CD4-positive, alpha-beta T cell (primary cell): ENCODE data around the gene HDAC7. TPM values are rescaled to one million over a fixed set of nuclear protein-coding genes. Genes with fewer than 3 reads are reported as not detected.
"Not testable (repeated sequence)": the region's sequence is repeated elsewhere in the genome, so short reads cannot be mapped to it uniquely, and the experiment has no call there.

ENCODE experiments used
- ATAC-seq: fragments of 200-7000 bp; cut with Tn5 transposase; one replicate; pipeline ENCODE4 v1.10.0; 2022; ENCODE audit warnings: mild to moderate bottlenecking; ENCODE audit not compliant: poor library complexity
- CTCF ChIA-PET: fragments of 350-600 bp; sonication (Branson Sonifier 250); formaldehyde crosslinking; loops from one replicate; lab custom pipeline; 2021; ENCODE audit warnings: antibody characterized with exemption, inconsistent platforms; lab: Charles Lee
- POLR2A ChIA-PET: fragments of 350-600 bp; sonication (Branson Sonifier 250); formaldehyde crosslinking; loops from one replicate; lab custom pipeline; 2021; ENCODE audit warnings: antibody characterized with exemption, inconsistent platforms; lab: Charles Lee
- DNase-seq, 14 experiments: peaks; one replicate each; pipeline ENCODE4 v3.0.0-alpha.2; 2013 to 2020; ENCODE audit warnings: mixed read lengths in 2 of 14
- H3K27ac ChIP-seq, 2 donors: one replicate each; pipeline versions ENCODE4 v1.5.1 to v1.7.0; 2013; ENCODE audit warnings: low read length in 2 of 2, low read depth in 1 of 2, mild to moderate bottlenecking in 1 of 2
- H3K27me3 ChIP-seq, 2 experiments: 1 replicate in 1 of 2; 2 replicates in 1 of 2; pipeline versions ENCODE4 v1.6.1 to v1.7.0; 2013; ENCODE audit warnings: low read length in 2 of 2, control low read depth in 1 of 2, mild to moderate bottlenecking in 1 of 2, moderate library complexity in 1 of 2; ENCODE audit not compliant: insufficient read depth in 2 of 2, control insufficient read depth in 1 of 2
- H3K36me3 ChIP-seq: one replicate; pipeline ENCODE4 v1.6.1; 2013; ENCODE audit warnings: low read length, control low read depth; ENCODE audit not compliant: insufficient read depth
- H3K4me1 ChIP-seq: one replicate; pipeline ENCODE4 v1.6.1; 2013; ENCODE audit warnings: low read length, control low read depth; ENCODE audit not compliant: insufficient read depth
- H3K4me3 ChIP-seq: one replicate; pipeline ENCODE4 v1.5.1; 2013; ENCODE audit warnings: mild to moderate bottlenecking, low read length, moderate library complexity
- H3K9me3 ChIP-seq, 2 experiments: 1 replicate in 1 of 2; 2 replicates in 1 of 2; pipeline versions ENCODE4 v1.6.1 to v1.7.0; 2013; ENCODE audit warnings: low read length in 2 of 2, mild to moderate bottlenecking in 2 of 2, control low read depth in 1 of 2, moderate library complexity in 1 of 2; ENCODE audit not compliant: control insufficient read depth in 1 of 2, insufficient read depth in 1 of 2
- H3K27ac Mint-ChIP-seq: one replicate; pipeline ENCODE4 v1.8.0; 2020; ENCODE audit warnings: mixed read lengths
- H3K27me3 Mint-ChIP-seq: one replicate; pipeline ENCODE4 v1.8.0; 2021; ENCODE audit warnings: mixed read lengths
- H3K36me3 Mint-ChIP-seq: one replicate; pipeline ENCODE4 v1.8.0; 2021; ENCODE audit warnings: low read depth, mixed read lengths
- H3K4me1 Mint-ChIP-seq: one replicate; pipeline ENCODE4 v1.8.0; 2021; ENCODE audit warnings: low read depth, mixed read lengths
- H3K4me3 Mint-ChIP-seq: one replicate; pipeline ENCODE4 v1.8.0; 2020; ENCODE audit warnings: mild to moderate bottlenecking, mixed read lengths
- H3K9me3 Mint-ChIP-seq: one replicate; pipeline ENCODE4 v1.8.0; 2020; ENCODE audit warnings: mixed read lengths
- intact Hi-C, 2 experiments: fragments of 100-400 bp; cut with DNase I in 1 of 2; cut with micrococcal nuclease in 1 of 2; formaldehyde crosslinking; loops; one replicate each; pipeline versions ENCODE4 v1.15.1 to v1.9.0; 2023 to 2025; cut with DNase I, micrococcal nuclease
- total RNA-seq, 174 experiments: library from RNA in 2 of 174; stranded (reverse) in 2 of 174; gene quantifications; one replicate each; pipeline ENCODE4 v1.2.3 and lab custom pipeline; 2021 to 2026
- TF ChIP-seq, protein P1 (sequence below): fragments of 200-600 bp; IDR thresholded peaks from one replicate; pipeline ENCODE4 v1.8.0; 2022; ENCODE audit warnings: antibody characterized with exemption, mild to moderate bottlenecking

Gene HDAC7
- total RNA-seq, 2 experiments from 2014 or later = 116 to 122 TPM

GRCh38 chr12:47811581-47812484 lies 7.9 kb downstream of the HDAC7 start:
- CTCF ChIA-PET = interaction anchor here (0.6 to 10.5 kb wide), 7 partner anchors 8 to 45 kb away, joined by 3 to 164 read pairs (median 7); partner anchors contain the start of gene HDAC7
- ATAC-seq = no peak

DNA sequence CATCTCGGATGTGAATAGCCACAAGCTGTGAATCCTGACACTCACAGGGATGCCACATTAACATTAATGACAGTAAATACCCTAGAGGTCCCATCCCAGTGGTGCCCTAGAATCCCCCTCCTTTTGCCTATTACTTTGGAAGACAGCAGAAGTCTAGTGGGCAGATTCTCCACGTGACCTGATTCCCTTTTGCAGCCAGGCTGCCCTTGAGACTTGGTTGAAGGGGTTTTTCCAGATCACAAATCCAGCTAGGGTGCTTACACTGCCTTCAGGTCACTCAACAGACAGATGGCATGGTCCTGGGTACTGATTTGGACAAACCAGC lies 8.7 kb downstream of the HDAC7 start:
- Mint-ChIP-seq H3K27me3 (no peaks in the 10 kb centered on the region), H3K9me3 (no peaks in the 10 kb centered on the region), H3K4me3 (peak overlapping the region; percentile 87), H3K4me1 (peaks cover 99% of the 10 kb centered on the region), H3K27ac (peak overlapping the region; percentile 96), H3K36me3 (no peaks in the 10 kb centered on the region)
- ChIA-PET POLR2A (interaction anchor here (0.9 to 8.4 kb wide), 7 partner anchors 9 to 1542 kb away, joined by 3 to 274 read pairs (median 5); partner anchors contain the start of genes HDAC7, RPAP3, SLC38A1 and SLC48A1), CTCF (interaction anchor here (1.2 to 10.5 kb wide), 9 partner anchors 7 to 32 kb away, joined by 3 to 164 read pairs (median 4); partner anchors contain the start of gene HDAC7)
- peaks cover 99% of the 10 kb centered on the region for H3K4me1 ChIP-seq
- DNase-seq (peak in 1 of 14 experiments; percentile 40), ATAC-seq (no peak)
- H3K4me3 ChIP-seq = peak overlapping the region; percentile 17
- intact Hi-C loops = loop anchor here in 1 of 2 experiments (10.0 kb wide), 1 partner anchor 94 kb away; the partner anchor contains the start of gene VDR
- TF ChIP-seq, protein P1, sequence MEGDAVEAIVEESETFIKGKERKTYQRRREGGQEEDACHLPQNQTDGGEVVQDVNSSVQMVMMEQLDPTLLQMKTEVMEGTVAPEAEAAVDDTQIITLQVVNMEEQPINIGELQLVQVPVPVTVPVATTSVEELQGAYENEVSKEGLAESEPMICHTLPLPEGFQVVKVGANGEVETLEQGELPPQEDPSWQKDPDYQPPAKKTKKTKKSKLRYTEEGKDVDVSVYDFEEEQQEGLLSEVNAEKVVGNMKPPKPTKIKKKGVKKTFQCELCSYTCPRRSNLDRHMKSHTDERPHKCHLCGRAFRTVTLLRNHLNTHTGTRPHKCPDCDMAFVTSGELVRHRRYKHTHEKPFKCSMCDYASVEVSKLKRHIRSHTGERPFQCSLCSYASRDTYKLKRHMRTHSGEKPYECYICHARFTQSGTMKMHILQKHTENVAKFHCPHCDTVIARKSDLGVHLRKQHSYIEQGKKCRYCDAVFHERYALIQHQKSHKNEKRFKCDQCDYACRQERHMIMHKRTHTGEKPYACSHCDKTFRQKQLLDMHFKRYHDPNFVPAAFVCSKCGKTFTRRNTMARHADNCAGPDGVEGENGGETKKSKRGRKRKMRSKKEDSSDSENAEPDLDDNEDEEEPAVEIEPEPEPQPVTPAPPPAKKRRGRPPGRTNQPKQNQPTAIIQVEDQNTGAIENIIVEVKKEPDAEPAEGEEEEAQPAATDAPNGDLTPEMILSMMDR = no peak
- H3K27ac ChIP-seq = peak overlapping the region; percentile 70 to 98
- peaks cover 7% of the 10 kb centered on the region for H3K36me3 ChIP-seq
- H3K9me3 ChIP-seq = no peaks in the 10 kb centered on the region
- no peaks in the 10 kb centered on the region for H3K27me3 ChIP-seq

More at GRCh38 chr12:47811581-47812484, 7.9 kb downstream of the HDAC7 start:
- Histone ChIP-seq H3K4me3 (peak overlapping the region; percentile 58), H3K9me3 (no peaks in the 10 kb centered on the region), H3K27ac (peak overlapping the region; percentile 91 to 98), H3K27me3 (no peaks in the 10 kb centered on the region), H3K36me3 (peaks cover 6% of the 10 kb centered on the region), H3K4me1 (peaks cover 99% of the 10 kb centered on the region)
- TF ChIP-seq, protein P1 = no peak
- POLR2A ChIA-PET = interaction anchor here (0.9 to 8.4 kb wide), 6 partner anchors 8 to 385 kb away, joined by 3 to 274 read pairs (median 7); partner anchors contain the start of genes HDAC7 and SLC48A1
- Mint-ChIP-seq H3K4me3 (peak overlapping the region; percentile 87), H3K36me3 (no peaks in the 10 kb centered on the region), H3K27ac (peak overlapping the region; percentile 96), H3K4me1 (peaks cover 99% of the 10 kb centered on the region), H3K27me3 (no peaks in the 10 kb centered on the region), H3K9me3 (no peaks in the 10 kb centered on the region)
- intact Hi-C loops = loop anchor here in 1 of 2 experiments (10.0 kb wide), 1 partner anchor 93 kb away; the partner anchor contains the start of gene VDR
- no peak for DNase-seq

DNA sequence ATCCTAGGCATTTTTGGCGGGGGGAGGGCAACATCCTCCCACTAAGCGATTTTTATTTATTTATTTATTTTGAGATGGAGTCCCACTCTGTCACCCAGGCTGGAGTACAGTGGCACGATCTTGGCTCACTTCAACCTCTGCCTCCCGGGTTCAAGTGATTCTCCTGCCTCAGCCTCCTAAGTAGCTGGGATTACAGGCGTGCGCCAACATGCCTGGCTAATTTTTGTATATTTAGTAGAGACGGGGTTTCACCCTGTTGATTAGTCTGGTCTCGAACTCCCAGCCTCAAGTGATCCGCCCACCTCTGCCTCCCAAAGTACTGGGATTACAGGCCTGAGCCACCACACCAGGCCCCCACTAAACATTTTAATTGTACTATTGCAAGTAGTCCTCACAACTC lies 10.2 kb downstream of the HDAC7 start:
- not testable (repeated sequence) for DNase-seq, H3K9me3 Mint-ChIP-seq, H3K27me3 Mint-ChIP-seq, H3K9me3 ChIP-seq, H3K4me3 ChIP-seq, H3K27me3 ChIP-seq, ATAC-seq
- Mint-ChIP-seq H3K4me1 (peaks cover 99% of the 10 kb centered on the region), H3K27ac (peak overlapping the region; percentile 96), H3K4me3 (peak overlapping the region; percentile 58), H3K36me3 (peaks cover 12% of the 10 kb centered on the region)
- ChIA-PET CTCF (interaction anchor here (1.2 to 4.7 kb wide), 11 partner anchors 8 to 94 kb away, joined by 3 to 26 read pairs (median 4); partner anchors contain the start of gene SLC48A1), POLR2A (interaction anchor here (0.9 to 8.4 kb wide), 7 partner anchors 10 to 104 kb away, joined by 3 to 274 read pairs (median 4); partner anchors contain the start of genes HDAC7 and RPAP3)
- Histone ChIP-seq H3K27ac (peak overlapping the region; percentile 70 to 98), H3K36me3 (peaks cover 21% of the 10 kb centered on the region), H3K4me1 (peaks cover 99% of the 10 kb centered on the region)
- intact Hi-C loops = loop anchor here in 1 of 2 experiments (2.0 kb wide), 1 partner anchor 15 kb away; no protein-coding TSS in a partner anchor
